ENCODE measurements around the gene DCAF12L1.

DCAF12L1 gene

GRCh38 chrX:126552313-126553022, at the start of gene DCAF12L1:
TSS of gene DCAF12L1 (minus strand) at chrX:126552814. CDS start at chrX:126552608, 206 bp downstream.
- no peak for DNase-seq

- DNase-seq: no peak
These were observed 28.3 kb upstream of the DCAF12L1 start for GRCh38 chrX:126580877-126581276.

GRCh38 chrX:126575911-126576310, 23.3 kb upstream of the DCAF12L1 start:
- no peak for DNase-seq

- DNase-seq: no peak
These were observed 4.5 kb upstream of the DCAF12L1 start for GRCh38 chrX:126557151-126557550.

DNA sequence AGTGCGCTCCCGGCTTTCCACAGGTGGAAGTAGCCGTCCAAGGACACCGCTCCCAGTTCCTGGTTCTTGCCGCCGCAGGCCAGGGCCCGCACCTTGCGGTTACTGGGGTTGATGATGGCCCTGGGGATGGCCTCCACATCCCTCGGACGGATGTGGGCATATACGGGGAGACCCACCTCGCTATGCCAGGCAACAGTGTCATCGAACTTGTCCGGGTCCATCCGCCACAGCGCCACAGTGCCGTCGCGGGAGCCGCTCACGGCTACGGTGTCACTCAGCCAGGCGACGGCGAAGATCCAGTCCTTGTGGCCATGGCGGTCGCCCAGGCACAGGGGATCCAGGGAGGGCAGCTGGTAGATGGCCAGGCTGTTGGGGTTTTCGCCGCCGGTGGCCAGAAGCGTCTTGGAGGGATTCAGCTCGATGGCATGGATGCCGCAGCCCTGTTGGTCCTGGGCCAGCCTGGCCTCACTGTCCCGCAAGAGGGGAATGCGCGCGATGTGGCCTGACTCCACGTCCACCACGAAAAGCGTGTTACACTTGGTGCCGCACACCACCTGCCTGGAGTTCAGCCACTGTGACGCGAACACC, 795 bp downstream of the DCAF12L1 start:
- DNase-seq: no peak

DNA sequence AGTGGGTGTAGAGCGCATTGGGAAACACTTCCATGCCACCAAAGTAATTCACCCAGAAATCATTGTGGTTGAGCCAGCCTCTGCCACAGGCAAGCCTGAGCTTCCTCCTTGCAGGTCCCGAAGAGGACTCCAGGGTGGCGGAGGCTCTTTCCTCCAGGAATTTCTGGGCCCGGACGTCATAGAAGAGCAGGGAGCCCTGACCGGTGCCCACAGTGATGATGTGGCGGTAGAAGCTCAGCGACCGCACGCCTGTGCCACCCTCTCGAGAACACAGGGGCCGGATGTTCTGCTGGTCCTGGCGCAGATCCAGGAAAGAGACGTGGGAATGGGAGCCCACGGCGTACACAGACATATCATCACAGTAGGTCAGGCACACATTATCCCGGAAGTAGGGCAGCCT, 1.3 kb downstream of the DCAF12L1 start:
- DNase-seq: no peak

DNA sequence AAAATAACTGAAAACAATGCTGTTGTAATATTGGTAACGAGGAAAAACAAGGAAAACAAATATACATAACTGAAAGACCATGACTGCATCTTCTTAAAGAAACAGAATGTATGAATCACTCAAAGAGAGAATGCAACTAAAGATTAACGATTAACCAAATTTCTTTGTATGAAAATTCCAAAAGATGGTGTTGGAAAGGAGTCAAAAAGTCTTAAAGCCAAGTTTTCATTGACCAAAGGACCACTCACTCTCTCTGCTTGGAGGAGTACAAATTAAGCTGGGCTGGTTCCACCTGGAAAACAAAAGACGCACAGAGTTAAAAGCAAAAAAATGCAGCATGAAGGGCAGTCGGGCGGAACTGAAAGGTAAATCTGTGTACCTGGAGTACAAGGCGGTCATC, 1.8 kb downstream of the DCAF12L1 start:
- no peak for DNase-seq

DNA sequence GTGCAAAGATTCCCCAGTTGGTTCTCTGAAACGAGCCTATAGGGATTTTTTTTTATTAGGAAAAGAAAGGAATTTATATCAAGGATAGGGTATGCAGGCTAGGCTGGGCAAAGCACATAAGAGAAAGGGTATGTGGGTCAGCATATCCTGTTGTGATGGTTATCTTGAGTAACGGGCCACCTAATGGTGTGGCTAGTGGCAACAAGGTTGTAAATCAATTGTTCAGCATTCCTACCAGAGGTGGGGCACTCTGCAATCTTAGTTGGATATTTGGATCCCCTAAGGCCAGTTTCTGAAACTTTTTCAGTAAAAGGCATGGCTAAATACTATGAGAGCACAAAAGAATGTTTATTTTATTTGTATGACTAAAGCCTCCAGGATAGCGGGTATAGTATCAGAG, 42.7 kb downstream of the DCAF12L1 start:
- DNase-seq: no peak

All from CD4-positive, alpha-beta T cell treated with Interleukin-15 for 1 hour (primary cell).